ENCODE data around the gene PRDM5.
"Not testable (repeated sequence)": the region's sequence is repeated elsewhere in the genome, so short reads cannot be mapped to it uniquely, and the experiment has no call there.

Gene PRDM5

GRCh38 chr4:120760047-120760446 lies 162.5 kb downstream of the PRDM5 start:
- Mint-ChIP-seq H3K27ac (no peak overlapping the region), H3K27me3 (ENCODE audit: low read depth, poor library complexity) (peaks cover 3% of the 10 kb centered on the region), H3K9me3 (no peaks in the 10 kb centered on the region), H3K4me1 (peaks cover 25% of the 10 kb centered on the region), H3K4me3 (no peak overlapping the region), H3K36me3 (ENCODE audit: low read depth) (peaks cover 35% of the 10 kb centered on the region)
- TF ChIP-seq, protein P1, sequence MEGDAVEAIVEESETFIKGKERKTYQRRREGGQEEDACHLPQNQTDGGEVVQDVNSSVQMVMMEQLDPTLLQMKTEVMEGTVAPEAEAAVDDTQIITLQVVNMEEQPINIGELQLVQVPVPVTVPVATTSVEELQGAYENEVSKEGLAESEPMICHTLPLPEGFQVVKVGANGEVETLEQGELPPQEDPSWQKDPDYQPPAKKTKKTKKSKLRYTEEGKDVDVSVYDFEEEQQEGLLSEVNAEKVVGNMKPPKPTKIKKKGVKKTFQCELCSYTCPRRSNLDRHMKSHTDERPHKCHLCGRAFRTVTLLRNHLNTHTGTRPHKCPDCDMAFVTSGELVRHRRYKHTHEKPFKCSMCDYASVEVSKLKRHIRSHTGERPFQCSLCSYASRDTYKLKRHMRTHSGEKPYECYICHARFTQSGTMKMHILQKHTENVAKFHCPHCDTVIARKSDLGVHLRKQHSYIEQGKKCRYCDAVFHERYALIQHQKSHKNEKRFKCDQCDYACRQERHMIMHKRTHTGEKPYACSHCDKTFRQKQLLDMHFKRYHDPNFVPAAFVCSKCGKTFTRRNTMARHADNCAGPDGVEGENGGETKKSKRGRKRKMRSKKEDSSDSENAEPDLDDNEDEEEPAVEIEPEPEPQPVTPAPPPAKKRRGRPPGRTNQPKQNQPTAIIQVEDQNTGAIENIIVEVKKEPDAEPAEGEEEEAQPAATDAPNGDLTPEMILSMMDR (IDR thresholded peaks at IDR 0.05) = no peak
- no peak for DNase-seq

DNA sequence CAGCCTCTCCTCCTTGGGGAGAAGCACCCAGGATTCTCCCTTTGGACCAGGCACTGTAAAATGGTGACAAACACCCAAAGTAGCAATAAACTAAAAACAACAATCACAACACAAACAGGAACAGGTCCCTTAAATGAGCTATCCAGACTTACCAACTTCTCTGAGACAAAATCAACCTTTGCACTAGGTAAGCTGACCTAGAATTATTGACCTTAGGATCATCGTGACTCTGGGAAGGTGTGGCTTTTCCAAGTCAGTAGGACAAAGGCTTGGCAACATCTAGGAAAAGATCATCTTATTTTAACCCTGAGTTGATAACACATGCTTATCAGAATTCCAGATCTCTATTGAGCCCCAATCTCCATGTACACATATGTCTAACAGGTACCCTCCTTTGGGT lies 166.7 kb downstream of the PRDM5 start:
- no peaks in the 10 kb centered on the region for H3K4me1 Mint-ChIP-seq
- H3K36me3 Mint-ChIP-seq (ENCODE audit: low read depth) = peaks cover 47% of the 10 kb centered on the region
- peaks cover 12% of the 10 kb centered on the region for H3K9me3 Mint-ChIP-seq
- peaks cover 3% of the 10 kb centered on the region for H3K27me3 Mint-ChIP-seq (ENCODE audit: low read depth, poor library complexity)
- H3K4me3 Mint-ChIP-seq = no peak overlapping the region
- no peak overlapping the region for H3K27ac Mint-ChIP-seq
- TF ChIP-seq, protein P1 (IDR thresholded peaks at IDR 0.05) = no peak
- DNase-seq = no peak

DNA sequence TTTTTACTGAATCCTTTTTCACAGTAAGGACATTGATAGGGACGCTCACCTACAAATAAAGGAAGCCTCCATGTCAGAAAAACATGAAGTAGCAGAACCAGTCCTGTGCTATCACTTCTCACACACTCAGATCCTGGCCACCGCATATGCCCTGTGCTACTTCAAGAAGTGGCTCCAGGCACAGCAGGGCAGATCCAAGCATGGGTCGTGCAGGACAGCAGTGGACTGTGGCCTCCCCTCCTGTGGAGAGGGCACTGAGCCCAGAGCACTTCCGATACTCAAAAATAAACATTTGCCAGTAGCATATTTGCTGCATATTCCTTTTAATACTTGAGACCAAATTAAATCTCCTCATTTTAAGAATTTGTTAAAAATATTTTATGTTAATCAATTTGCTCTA lies 167.9 kb downstream of the PRDM5 start:
- no peak overlapping the region for H3K4me3 Mint-ChIP-seq
- peaks cover 3% of the 10 kb centered on the region for H3K27me3 Mint-ChIP-seq (ENCODE audit: low read depth, poor library complexity)
- peaks cover 21% of the 10 kb centered on the region for H3K9me3 Mint-ChIP-seq
- H3K4me1 Mint-ChIP-seq = no peaks in the 10 kb centered on the region
- peak overlapping the region; percentile 68 for H3K27ac Mint-ChIP-seq
- no peak for DNase-seq
- H3K36me3 Mint-ChIP-seq (ENCODE audit: low read depth) = peaks cover 53% of the 10 kb centered on the region
- TF ChIP-seq, protein P1 (IDR thresholded peaks at IDR 0.05) = no peak

- TF ChIP-seq, protein P1 (IDR thresholded peaks at IDR 0.05) = no peak
- H3K27ac Mint-ChIP-seq = no peak overlapping the region
- H3K27me3 Mint-ChIP-seq (ENCODE audit: low read depth, poor library complexity) = peaks cover 3% of the 10 kb centered on the region
- peaks cover 24% of the 10 kb centered on the region for H3K9me3 Mint-ChIP-seq
- no peak overlapping the region for H3K4me3 Mint-ChIP-seq
- DNase-seq = no peak
- no peaks in the 10 kb centered on the region for H3K4me1 Mint-ChIP-seq
- H3K36me3 Mint-ChIP-seq (ENCODE audit: low read depth) = peaks cover 56% of the 10 kb centered on the region
These were observed 168.7 kb downstream of the PRDM5 start for GRCh38 chr4:120753854-120754253.

GRCh38 chr4:120750152-120750525 lies 172.4 kb downstream of the PRDM5 start:
- TF ChIP-seq, protein P1 (IDR thresholded peaks at IDR 0.05) = no peak
- no peaks in the 10 kb centered on the region for H3K27me3 Mint-ChIP-seq (ENCODE audit: low read depth, poor library complexity)
- peaks cover 57% of the 10 kb centered on the region for H3K36me3 Mint-ChIP-seq (ENCODE audit: low read depth)
- no peak overlapping the region for H3K27ac Mint-ChIP-seq
- peaks cover 37% of the 10 kb centered on the region for H3K9me3 Mint-ChIP-seq
- no peak overlapping the region for H3K4me3 Mint-ChIP-seq
- H3K4me1 Mint-ChIP-seq = no peaks in the 10 kb centered on the region
- no peak for DNase-seq

DNA sequence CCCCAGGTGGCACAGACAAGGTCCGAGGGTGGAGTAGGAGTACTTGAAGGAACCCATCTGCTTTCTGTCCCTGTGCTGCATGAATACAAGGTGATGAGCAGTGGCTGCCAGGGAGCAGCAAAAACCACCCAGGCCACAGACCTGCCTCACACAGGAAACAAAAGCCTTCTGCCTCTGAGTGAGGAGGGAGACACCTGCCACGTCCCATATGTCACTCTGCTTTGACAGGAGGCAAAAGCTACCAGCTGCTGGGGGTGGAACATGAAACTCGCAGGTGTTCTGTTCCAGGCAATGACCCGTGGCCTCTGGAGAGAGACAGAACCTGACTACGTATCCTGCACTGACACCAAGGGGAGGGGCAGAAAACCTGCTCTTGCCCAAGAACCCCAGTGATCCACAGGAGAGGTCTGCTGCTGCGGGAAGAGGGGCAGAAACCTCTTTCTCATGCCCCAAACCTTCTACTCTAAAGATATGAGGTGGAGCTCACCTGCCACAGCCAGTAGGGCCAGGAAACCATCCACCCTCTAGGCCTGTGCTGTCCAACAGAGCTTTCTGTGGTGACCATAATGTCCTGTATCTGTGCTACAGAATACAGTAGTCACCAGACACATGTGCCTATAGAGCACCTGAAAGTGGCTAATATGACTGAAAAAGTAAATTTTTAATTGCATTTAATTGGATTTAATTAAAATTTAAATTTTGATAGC lies 172.9 kb downstream of the PRDM5 start:
- Mint-ChIP-seq H3K27ac (no peak overlapping the region), H3K27me3 (ENCODE audit: low read depth, poor library complexity) (no peaks in the 10 kb centered on the region), H3K9me3 (peaks cover 37% of the 10 kb centered on the region), H3K4me1 (no peaks in the 10 kb centered on the region), H3K4me3 (no peak overlapping the region), H3K36me3 (ENCODE audit: low read depth) (peaks cover 57% of the 10 kb centered on the region)
- TF ChIP-seq, protein P1 (IDR thresholded peaks at IDR 0.05) = no peak
- DNase-seq = no peak

- not testable (repeated sequence) for DNase-seq; H3K27me3 Mint-ChIP-seq (ENCODE audit: low read depth, poor library complexity); H3K27ac Mint-ChIP-seq; H3K4me3 Mint-ChIP-seq
- Mint-ChIP-seq H3K36me3 (ENCODE audit: low read depth) (peaks cover 33% of the 10 kb centered on the region), H3K4me1 (peaks cover 10% of the 10 kb centered on the region), H3K9me3 (peaks cover 23% of the 10 kb centered on the region)
These were observed 180.9 kb downstream of the PRDM5 start for GRCh38 chr4:120741636-120742035.

Measured in nephron progenitor cell (in vitro differentiated cells).